ENCODE measurements around the gene ADCY2.

The ADCY2 gene

GRCh38 chr5:7385681-7386080 is 10.3 kb upstream of the ADCY2 start:
- no peak for TF ChIP-seq CTCF (IDR thresholded peaks at IDR 0.05; ENCODE audit: control insufficient read depth, extremely low read depth, insufficient read depth)
- H3K4me3 ChIP-seq (ENCODE audit: low read depth, low read length) = no peak overlapping the region
- DNase-seq (ENCODE audit: low read depth) = no peak

DNA sequence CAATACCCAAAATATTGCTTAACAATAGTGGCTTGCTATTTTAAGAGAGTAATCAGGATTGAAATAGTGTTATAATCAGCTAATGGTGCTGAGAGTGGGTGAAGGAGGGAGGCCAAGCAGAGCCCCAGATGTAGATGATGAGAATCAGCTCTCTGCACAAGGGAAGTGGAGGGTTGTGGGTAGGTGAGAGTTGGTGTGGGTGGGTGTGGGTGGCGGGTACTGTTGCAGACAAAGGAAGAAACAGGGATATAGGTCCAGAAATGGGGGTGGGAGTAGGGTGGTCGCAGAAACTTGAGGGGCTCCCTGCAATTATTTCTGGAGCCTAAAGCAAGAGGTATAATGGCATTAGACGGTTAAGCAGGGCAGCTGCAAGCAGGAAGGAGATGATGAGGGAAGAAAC is 7.4 kb upstream of the ADCY2 start:
- TF ChIP-seq CTCF (IDR thresholded peaks at IDR 0.05; ENCODE audit: control insufficient read depth, extremely low read depth, insufficient read depth) = no peak
- no peak overlapping the region for H3K4me3 ChIP-seq (ENCODE audit: low read depth, low read length)
- DNase-seq (ENCODE audit: low read depth) = no peak

DNA sequence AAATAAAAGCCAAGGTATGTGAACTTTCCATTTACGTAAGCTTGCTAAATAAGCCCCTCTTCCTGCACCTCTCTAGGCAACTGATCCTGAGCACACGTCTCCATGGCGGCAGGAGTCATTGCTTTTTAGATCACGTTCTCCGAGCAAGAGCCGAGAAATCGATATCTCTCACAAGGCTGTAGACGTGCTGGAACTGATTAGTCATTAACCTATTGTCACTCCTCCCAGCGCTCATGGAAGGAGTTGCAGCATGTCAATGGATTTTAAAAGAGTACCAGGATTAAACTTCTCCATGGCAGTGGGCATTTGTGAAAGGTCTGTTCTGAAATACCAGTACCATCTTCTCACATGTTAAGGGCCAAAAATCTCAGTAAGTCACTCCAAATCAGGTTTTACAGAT is 4.7 kb upstream of the ADCY2 start:
- no peak for TF ChIP-seq CTCF (IDR thresholded peaks at IDR 0.05; ENCODE audit: control insufficient read depth, extremely low read depth, insufficient read depth)
- no peak overlapping the region for H3K4me3 ChIP-seq (ENCODE audit: low read depth, low read length)
- no peak for DNase-seq (ENCODE audit: low read depth)

- peak; percentile 84 for TF ChIP-seq CTCF (IDR thresholded peaks at IDR 0.05; ENCODE audit: control insufficient read depth, extremely low read depth, insufficient read depth)
- H3K4me3 ChIP-seq (ENCODE audit: low read depth, low read length) = no peak overlapping the region
- DNase-seq (ENCODE audit: low read depth) = peak; percentile 15
Measured at GRCh38 chr5:7391814-7392692, 3.9 kb upstream of the ADCY2 start.

DNA sequence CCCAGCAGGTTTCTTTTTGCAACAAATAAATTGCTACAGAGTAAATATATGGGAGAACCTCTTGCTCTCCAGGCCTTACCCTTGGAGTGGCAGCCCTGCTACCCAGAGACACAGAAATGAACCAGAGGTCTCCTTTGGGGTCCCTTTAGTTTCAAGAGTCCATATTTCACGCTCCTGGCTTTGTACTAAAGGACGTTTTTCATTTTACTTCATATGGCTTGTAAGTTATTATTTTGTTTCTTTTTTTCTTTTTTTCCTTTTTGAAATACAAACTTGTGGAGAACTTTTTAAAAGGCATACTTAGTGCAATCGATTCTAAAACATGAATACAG is 3.3 kb upstream of the ADCY2 start:
- no peak overlapping the region for H3K4me3 ChIP-seq (ENCODE audit: low read depth, low read length)
- DNase-seq (ENCODE audit: low read depth) = no peak
- no peak for TF ChIP-seq CTCF (IDR thresholded peaks at IDR 0.05; ENCODE audit: control insufficient read depth, extremely low read depth, insufficient read depth)

DNA sequence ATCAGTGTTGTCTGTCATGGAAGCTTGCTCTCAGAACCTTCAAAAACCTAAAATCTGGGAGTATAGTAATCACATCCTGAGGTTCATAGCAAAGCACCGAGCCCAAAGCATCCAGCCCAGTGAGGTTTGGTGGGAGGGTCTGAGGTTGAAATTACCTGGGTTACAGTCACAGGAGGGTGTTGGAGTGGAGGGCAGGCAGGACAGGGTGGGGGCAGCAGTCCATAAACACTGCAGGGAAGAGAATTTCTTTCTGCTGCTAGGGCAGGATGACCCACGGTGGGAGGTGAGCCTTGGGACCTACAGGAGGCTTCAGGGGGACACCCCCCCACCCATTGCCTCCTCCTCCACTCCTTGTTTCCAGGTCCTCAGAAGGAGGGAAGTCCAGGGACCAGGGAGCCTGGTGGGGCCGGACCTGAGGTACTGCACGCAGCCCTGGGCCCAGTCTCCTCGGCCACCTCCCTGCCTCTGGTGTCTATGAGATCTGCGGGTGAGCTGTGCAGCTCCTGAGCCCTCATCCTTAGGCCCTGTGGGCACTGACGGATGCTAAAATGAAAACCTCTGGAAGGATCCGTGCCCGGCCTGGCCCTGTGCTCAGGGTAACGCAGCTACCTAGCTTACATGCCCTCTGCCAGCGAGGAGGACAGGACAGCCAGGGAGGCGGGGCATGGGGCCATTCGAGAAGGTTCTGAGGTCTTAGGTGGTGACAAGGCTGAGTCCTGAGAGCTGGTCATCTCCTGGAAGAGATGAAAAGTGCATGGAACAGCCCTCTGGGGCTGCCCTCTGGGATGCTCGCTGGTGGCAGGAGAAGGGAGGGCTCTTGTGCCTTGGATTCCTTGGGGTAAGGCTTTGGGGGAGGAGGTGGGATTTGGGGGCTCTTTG is 1.8 kb upstream of the ADCY2 start:
- H3K4me3 ChIP-seq (ENCODE audit: low read depth, low read length) = no peak overlapping the region
- DNase-seq (ENCODE audit: low read depth) = no peak
- no peak for TF ChIP-seq CTCF (IDR thresholded peaks at IDR 0.05; ENCODE audit: control insufficient read depth, extremely low read depth, insufficient read depth)
